Stimulated activated naive CD8-positive, alpha-beta T cell treated with anti-CD3 and anti-CD28 coated beads, Interleukin-15, amount 100 ng/mL, for 72 hours (primary cell): ENCODE data around the gene CEP20.

Experiments used
- ATAC-seq: fragments of 150-1000 bp; cut with Tn5 transposase; 2 replicates; pipeline ENCODE4 v1.10.0; 2021; ENCODE audit warnings: mild to moderate bottlenecking, moderate library complexity
- DNase-seq, 2 donors: peaks; one replicate each; pipeline ENCODE4 v3.0.0; 2021 to 2022
- H3K27ac Mint-ChIP-seq, 2 donors: one replicate each; pipeline ENCODE4 v1.8.0; 2022; ENCODE audit warnings: mild to moderate bottlenecking in 2 of 2, mixed read lengths in 2 of 2, moderate library complexity in 2 of 2
- H3K27me3 Mint-ChIP-seq: one replicate; pipeline ENCODE4 v1.8.0; 2022; ENCODE audit warnings: mixed read lengths
- H3K4me1 Mint-ChIP-seq: one replicate; pipeline ENCODE4 v1.8.0; 2022; ENCODE audit warnings: mild to moderate bottlenecking, mixed read lengths
- H3K4me3 Mint-ChIP-seq, 2 donors: one replicate each; pipeline ENCODE4 v1.8.0; 2022; ENCODE audit warnings: mild to moderate bottlenecking in 2 of 2, mixed read lengths in 2 of 2, moderate library complexity in 1 of 2
- H3K9me3 Mint-ChIP-seq, 2 donors: one replicate each; pipeline ENCODE4 v1.8.0; 2022; ENCODE audit warnings: mixed read lengths in 2 of 2

Gene CEP20

GRCh38 chr16:15906439-15906838 is 18.0 kb upstream of the CEP20 start:
- no peaks in the 10 kb centered on the region for H3K27me3 Mint-ChIP-seq
- ATAC-seq: no peak
- H3K4me3 Mint-ChIP-seq: no peak overlapping the region
- no peak overlapping the region for H3K27ac Mint-ChIP-seq
- H3K4me1 Mint-ChIP-seq: no peaks in the 10 kb centered on the region
- H3K9me3 Mint-ChIP-seq: peaks cover 0 to 4% of the 10 kb centered on the region in 2 donors
- no peak for DNase-seq

- H3K4me3 Mint-ChIP-seq: no peak overlapping the region
- H3K27me3 Mint-ChIP-seq: no peaks in the 10 kb centered on the region
- H3K27ac Mint-ChIP-seq: no peak overlapping the region
- H3K9me3 Mint-ChIP-seq: peaks cover 0 to 4% of the 10 kb centered on the region in 2 donors
- peaks cover 9% of the 10 kb centered on the region for H3K4me1 Mint-ChIP-seq
- ATAC-seq (no peak), DNase-seq (no peak)
Observed at GRCh38 chr16:15903960-15904359, 15.6 kb upstream of the CEP20 start.

- no peak overlapping the region for H3K27ac Mint-ChIP-seq
- no peak overlapping the region for H3K4me3 Mint-ChIP-seq
- DNase-seq (no peak), ATAC-seq (no peak)
- no peaks in the 10 kb centered on the region for H3K9me3 Mint-ChIP-seq
- no peaks in the 10 kb centered on the region for H3K27me3 Mint-ChIP-seq
- H3K4me1 Mint-ChIP-seq: peaks cover 29% of the 10 kb centered on the region
Observed at GRCh38 chr16:15900901-15901500, 12.6 kb upstream of the CEP20 start.

GRCh38 chr16:15900357-15900756 is 12.0 kb upstream of the CEP20 start:
- ATAC-seq (no peak), DNase-seq (no peak)
- H3K9me3 Mint-ChIP-seq: no peaks in the 10 kb centered on the region
- peaks cover 29% of the 10 kb centered on the region for H3K4me1 Mint-ChIP-seq
- H3K27me3 Mint-ChIP-seq: no peaks in the 10 kb centered on the region
- no peak overlapping the region for H3K4me3 Mint-ChIP-seq
- H3K27ac Mint-ChIP-seq: no peak overlapping the region

GRCh38 chr16:15899538-15900100 is 11.2 kb upstream of the CEP20 start:
- Mint-ChIP-seq H3K27ac (no peak overlapping the region), H3K27me3 (no peaks in the 10 kb centered on the region), H3K9me3 (no peaks in the 10 kb centered on the region), H3K4me1 (peaks cover 29% of the 10 kb centered on the region), H3K4me3 (peak overlapping the region in 1 of 2 donors; percentile 29)
- peak; percentile 24 to 50 for DNase-seq
- peak; percentile 93 for ATAC-seq

- Mint-ChIP-seq H3K27ac (peak overlapping the region; percentile 92), H3K4me3 (peak overlapping the region in 1 of 2 donors; percentile 70), H3K4me1 (peaks cover 29% of the 10 kb centered on the region), H3K27me3 (no peaks in the 10 kb centered on the region), H3K9me3 (no peaks in the 10 kb centered on the region)
- ATAC-seq (no peak), DNase-seq (no peak)
Observed at GRCh38 chr16:15898654-15899053, 10.3 kb upstream of the CEP20 start.

GRCh38 chr16:15897834-15898254 is 9.4 kb upstream of the CEP20 start:
- ATAC-seq (peak; percentile 79), DNase-seq (peak in 1 of 2 donors; percentile 27)

GRCh38 chr16:15897121-15897780 is 8.8 kb upstream of the CEP20 start:
- no peaks in the 10 kb centered on the region for H3K9me3 Mint-ChIP-seq
- H3K4me3 Mint-ChIP-seq: peak overlapping the region in 1 of 2 donors; percentile 62
- peaks cover 29% of the 10 kb centered on the region for H3K4me1 Mint-ChIP-seq
- H3K27ac Mint-ChIP-seq: no peak overlapping the region
- ATAC-seq: no peak
- H3K27me3 Mint-ChIP-seq: no peaks in the 10 kb centered on the region
- no peak for DNase-seq

More at GRCh38 chr16:15897834-15898254, 9.4 kb upstream of the CEP20 start:
- no peaks in the 10 kb centered on the region for H3K27me3 Mint-ChIP-seq
- peaks cover 29% of the 10 kb centered on the region for H3K4me1 Mint-ChIP-seq
- H3K27ac Mint-ChIP-seq: no peak overlapping the region
- H3K4me3 Mint-ChIP-seq: peak overlapping the region; percentile 66 to 70
- no peaks in the 10 kb centered on the region for H3K9me3 Mint-ChIP-seq

GRCh38 chr16:15894571-15895374 is 6.4 kb upstream of the CEP20 start:
- H3K27ac Mint-ChIP-seq: no peak overlapping the region
- DNase-seq (no peak), ATAC-seq (no peak)
- no peaks in the 10 kb centered on the region for H3K9me3 Mint-ChIP-seq
- H3K4me1 Mint-ChIP-seq: peaks cover 27% of the 10 kb centered on the region
- H3K4me3 Mint-ChIP-seq: no peak overlapping the region
- no peaks in the 10 kb centered on the region for H3K27me3 Mint-ChIP-seq

- Mint-ChIP-seq H3K4me3 (no peak overlapping the region), H3K4me1 (peaks cover 24% of the 10 kb centered on the region), H3K9me3 (no peaks in the 10 kb centered on the region), H3K27me3 (no peaks in the 10 kb centered on the region), H3K27ac (no peak overlapping the region)
- ATAC-seq (no peak), DNase-seq (no peak)
Observed at GRCh38 chr16:15891508-15891907, 3.1 kb upstream of the CEP20 start.

GRCh38 chr16:15887283-15887682 is 1.1 kb downstream of the CEP20 start:
- ATAC-seq: no peak
- DNase-seq: no peak
- Mint-ChIP-seq H3K4me3 (peak overlapping the region; percentile 93 to 97), H3K27me3 (no peaks in the 10 kb centered on the region), H3K9me3 (no peaks in the 10 kb centered on the region), H3K4me1 (peaks cover 35% of the 10 kb centered on the region), H3K27ac (peak overlapping the region; percentile 86 to 99)

GRCh38 chr16:15886078-15886477 is 2.3 kb downstream of the CEP20 start:
- H3K4me1 Mint-ChIP-seq: peaks cover 35% of the 10 kb centered on the region
- ATAC-seq (no peak), DNase-seq (no peak)
- H3K9me3 Mint-ChIP-seq: no peaks in the 10 kb centered on the region
- peak overlapping the region; percentile 58 to 62 for H3K4me3 Mint-ChIP-seq
- H3K27ac Mint-ChIP-seq: no peak overlapping the region
- no peaks in the 10 kb centered on the region for H3K27me3 Mint-ChIP-seq

GRCh38 chr16:15885560-15886001 is 2.8 kb downstream of the CEP20 start:
- DNase-seq (no peak), ATAC-seq (no peak)
- Mint-ChIP-seq H3K27me3 (no peaks in the 10 kb centered on the region), H3K4me1 (peaks cover 36% of the 10 kb centered on the region), H3K4me3 (peak overlapping the region in 1 of 2 donors; percentile 62), H3K27ac (no peak overlapping the region), H3K9me3 (no peaks in the 10 kb centered on the region)

GRCh38 chr16:15882563-15882962 is 5.8 kb downstream of the CEP20 start:
- Mint-ChIP-seq H3K27me3 (no peaks in the 10 kb centered on the region), H3K9me3 (no peaks in the 10 kb centered on the region), H3K4me3 (no peak overlapping the region), H3K4me1 (peaks cover 33% of the 10 kb centered on the region), H3K27ac (peak overlapping the region in 1 of 2 donors; percentile 50)
- DNase-seq (no peak), ATAC-seq (no peak)

GRCh38 chr16:15881794-15882379 is 6.5 kb downstream of the CEP20 start:
- H3K4me1 Mint-ChIP-seq: peaks cover 27% of the 10 kb centered on the region
- DNase-seq (no peak), ATAC-seq (no peak)
- no peak overlapping the region for H3K27ac Mint-ChIP-seq
- H3K9me3 Mint-ChIP-seq: no peaks in the 10 kb centered on the region
- H3K4me3 Mint-ChIP-seq: no peak overlapping the region
- no peaks in the 10 kb centered on the region for H3K27me3 Mint-ChIP-seq
